HL-60 (cell line): Measurements from ENCODE around the gene IL36G.

Experiments used
- GABPA ChIP-seq: IDR thresholded peaks from 2 replicates; pipeline ENCODE4 v1.6.1; 2012; ENCODE audit warnings: low read depth
- POLR2AphosphoS5 ChIP-seq: IDR thresholded peaks from 2 replicates; pipeline ENCODE4 v1.6.1; 2012; ENCODE audit warnings: low read depth
- TF ChIP-seq, protein P1 (sequence below): IDR thresholded peaks from one replicate; pipeline ENCODE4 v1.5.1; 2011; ENCODE audit warnings: low read length, control low read depth, inconsistent platforms; ENCODE audit not compliant: insufficient read depth

DNA sequence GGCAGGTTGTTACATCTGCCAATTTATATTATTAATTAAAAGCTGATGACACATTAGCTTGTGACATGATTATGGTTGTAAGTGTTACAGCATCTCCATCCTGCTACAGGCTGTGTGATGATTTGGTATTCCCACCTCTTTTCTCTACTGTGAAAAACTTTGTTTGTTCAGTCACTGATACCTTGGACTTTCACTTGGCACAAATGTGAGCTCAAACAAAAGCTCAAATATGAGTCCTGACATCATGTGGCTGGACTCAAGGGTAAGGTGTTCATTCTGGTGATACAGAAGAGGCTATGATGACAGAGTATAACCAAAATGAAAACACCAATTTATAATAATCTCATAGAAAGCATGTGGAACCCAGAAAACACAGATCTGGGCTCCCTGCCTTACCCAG is 16.0 kb downstream of the IL36G start:
- TF ChIP-seq GABPA (no peak), POLR2AphosphoS5 (no peak)
- TF ChIP-seq, protein P1, sequence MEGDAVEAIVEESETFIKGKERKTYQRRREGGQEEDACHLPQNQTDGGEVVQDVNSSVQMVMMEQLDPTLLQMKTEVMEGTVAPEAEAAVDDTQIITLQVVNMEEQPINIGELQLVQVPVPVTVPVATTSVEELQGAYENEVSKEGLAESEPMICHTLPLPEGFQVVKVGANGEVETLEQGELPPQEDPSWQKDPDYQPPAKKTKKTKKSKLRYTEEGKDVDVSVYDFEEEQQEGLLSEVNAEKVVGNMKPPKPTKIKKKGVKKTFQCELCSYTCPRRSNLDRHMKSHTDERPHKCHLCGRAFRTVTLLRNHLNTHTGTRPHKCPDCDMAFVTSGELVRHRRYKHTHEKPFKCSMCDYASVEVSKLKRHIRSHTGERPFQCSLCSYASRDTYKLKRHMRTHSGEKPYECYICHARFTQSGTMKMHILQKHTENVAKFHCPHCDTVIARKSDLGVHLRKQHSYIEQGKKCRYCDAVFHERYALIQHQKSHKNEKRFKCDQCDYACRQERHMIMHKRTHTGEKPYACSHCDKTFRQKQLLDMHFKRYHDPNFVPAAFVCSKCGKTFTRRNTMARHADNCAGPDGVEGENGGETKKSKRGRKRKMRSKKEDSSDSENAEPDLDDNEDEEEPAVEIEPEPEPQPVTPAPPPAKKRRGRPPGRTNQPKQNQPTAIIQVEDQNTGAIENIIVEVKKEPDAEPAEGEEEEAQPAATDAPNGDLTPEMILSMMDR, result no peak
